HK-2 (cell line): Measurements from ENCODE around the gene GPHB5.
"Not testable (repeated sequence)": the region's sequence is repeated elsewhere in the genome, so short reads cannot be mapped to it uniquely, and the experiment has no call there.

Experiments
- DNase-seq: peaks from one replicate; pipeline ENCODE4 v3.0.0-alpha.2; 2018; ENCODE audit not compliant: unreplicated experiment

Gene GPHB5, protein sequence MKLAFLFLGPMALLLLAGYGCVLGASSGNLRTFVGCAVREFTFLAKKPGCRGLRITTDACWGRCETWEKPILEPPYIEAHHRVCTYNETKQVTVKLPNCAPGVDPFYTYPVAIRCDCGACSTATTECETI

DNA sequence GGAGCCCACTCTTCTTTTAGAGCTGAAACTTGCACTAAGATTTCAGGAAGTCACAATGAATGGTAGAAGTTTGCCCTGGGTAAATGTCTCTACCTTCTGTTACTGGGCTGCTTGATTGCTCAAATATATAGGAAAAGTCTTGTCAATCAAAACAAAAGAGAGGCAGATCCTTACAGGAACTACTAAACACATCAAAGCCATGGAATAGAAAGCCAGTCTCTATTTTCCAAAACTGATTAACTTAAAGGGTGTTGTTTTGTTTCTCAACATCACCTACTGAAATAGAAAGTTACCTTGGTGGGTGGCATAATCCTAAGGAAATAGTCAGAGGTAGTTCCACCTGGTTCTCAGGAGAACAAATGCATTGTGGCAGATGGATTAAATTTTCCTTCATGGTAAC is at the start of gene GPHB5:
Gene GPHB5, minus strand, starts transcription at position 101 of the 400 bp plus-strand sequence. CDS start 1,086 bp downstream, outside the sequence.
- DNase-seq: no peak

DNA sequence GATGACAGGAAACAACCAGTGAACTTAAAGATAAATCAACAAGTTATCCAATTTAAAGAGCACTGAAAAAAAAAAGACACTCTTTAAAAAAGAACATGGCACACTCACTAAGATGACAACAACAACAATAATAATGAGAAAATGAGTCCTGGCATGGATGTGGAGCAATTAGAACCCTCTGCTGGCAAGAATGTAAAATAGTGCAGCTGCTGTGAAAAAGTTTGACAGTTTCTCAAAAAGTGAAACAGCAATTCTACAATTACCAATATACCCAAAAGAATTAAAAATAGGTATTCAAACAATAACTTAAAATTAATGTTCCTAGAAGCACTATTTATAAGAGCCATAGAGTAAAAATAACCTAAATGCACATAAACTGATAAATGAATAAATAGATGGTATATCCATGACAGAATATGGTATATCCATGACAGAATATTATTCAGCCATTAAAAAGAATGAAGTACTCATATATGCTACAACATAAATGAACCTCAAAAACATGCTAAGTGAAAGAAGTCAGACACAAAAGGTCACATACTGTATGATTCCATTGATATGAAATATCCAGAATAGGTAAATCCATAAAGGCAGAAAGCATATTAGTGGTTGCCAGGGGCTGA is 49.1 kb upstream of the GPHB5 start:
- no peak for DNase-seq

DNA sequence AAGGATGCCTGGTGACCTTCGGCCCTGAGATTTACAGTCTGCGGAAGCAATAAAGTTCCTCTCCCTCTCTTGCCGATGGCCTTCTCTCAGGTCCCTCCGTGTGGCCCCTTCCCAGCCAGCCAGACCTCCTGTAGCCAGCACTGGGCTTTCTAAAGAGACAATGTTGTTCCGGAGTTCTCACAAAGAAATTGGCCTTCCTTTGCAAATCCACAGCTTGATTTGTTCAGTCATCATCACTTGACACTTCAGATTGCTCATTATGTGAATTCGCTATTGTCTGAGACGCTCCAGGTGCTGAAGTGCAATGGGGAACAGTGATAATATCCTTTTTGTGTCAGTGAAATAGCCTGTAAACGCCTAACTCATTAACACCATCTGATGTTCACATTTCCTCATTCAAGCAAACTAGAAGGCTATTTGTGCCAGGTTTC is 43.7 kb upstream of the GPHB5 start:
- DNase-seq: no peak

DNA sequence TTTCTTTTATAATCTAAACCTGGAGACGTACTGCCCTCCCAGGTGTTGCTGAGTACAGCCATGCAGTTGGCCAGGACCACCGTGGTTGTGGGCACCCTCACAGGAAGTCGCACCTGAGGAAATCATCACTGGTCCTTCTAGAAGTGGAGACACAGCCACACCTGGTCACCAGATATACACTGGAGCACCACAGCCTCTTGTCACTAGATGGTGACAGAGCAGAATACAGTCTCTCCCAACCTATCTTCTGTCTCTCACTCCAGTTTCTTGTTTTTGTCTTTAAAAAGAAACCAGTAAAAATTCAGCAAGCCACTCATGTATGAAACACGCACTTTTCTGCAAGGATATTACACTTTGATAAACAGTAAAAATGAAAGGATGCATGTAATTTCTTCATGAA is 43.1 kb upstream of the GPHB5 start:
- no peak for DNase-seq

DNA sequence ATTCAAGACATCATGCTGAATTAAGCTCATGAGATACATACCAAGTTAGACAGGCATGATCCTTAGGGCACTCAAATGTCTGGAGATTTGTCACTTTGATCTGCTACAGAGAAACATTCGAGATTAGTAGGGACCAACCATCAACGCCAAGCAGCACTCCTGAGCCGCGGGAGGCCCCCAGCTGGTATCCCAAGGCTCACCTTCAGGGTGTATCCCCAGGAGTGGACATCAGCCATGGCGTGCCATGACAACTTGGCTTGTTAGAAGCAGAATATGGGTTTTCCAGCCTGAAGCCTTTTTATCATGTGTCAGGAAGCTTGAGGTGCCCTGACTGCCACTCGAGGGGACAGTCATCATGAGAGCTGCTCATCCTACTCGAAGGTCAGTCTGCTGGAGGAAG is 39.1 kb upstream of the GPHB5 start:
- no peak for DNase-seq

DNA sequence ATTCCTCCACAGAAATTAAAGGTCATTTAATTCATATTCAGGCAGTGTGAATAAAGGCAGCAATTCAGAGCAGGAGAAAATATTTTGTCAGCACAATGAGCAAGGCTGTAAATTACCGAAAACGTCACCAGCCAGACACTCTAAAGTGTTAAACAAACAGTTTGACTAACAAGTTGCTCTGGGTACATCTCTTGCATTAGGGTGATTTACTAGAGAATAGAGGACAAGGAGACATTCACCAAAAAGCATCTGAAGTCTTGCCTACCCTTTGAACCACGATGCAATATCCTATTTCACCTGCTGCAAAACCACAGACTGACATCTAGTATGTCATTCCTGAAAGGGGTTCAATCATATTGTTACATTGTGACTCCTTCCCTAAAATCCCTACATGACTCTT is 27.1 kb upstream of the GPHB5 start:
- no peak for DNase-seq

DNA sequence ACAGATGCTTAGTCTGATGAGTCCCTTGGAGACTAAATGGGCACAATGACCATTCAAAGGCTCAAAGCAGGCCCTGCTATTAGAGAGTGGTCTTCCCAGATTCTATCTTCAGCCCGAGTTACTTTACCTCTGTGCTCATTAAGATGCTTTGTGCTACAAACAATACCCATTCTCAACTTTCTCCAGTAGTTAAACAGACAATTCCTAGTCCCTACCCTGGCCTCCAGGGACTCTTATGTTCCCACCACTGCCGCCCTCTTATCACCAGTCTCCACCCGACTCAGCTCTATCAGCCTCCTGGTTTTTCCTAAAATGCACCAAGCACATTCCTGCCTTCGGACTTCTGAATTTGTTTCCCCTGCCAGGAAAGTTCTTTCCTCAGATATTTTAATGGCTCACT is 25.6 kb upstream of the GPHB5 start:
- no peak for DNase-seq

DNA sequence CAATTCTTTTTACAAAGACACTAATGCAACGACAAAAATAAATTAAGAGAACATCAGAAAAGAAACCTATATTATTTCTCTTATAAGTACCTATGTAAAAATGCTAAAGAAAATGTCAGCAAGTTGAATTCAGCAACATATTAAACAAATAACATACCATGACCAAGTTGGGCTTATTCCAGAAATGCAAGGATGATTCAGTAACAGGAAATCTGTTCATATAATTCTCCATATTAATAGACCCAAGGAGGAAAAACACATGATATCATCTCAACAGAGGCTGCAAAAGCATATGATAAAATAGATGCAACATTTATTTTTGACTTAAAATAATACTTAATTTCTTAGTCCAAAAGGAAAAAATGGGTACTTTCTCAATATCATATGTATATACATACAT is 25.1 kb upstream of the GPHB5 start:
- DNase-seq: no peak

DNA sequence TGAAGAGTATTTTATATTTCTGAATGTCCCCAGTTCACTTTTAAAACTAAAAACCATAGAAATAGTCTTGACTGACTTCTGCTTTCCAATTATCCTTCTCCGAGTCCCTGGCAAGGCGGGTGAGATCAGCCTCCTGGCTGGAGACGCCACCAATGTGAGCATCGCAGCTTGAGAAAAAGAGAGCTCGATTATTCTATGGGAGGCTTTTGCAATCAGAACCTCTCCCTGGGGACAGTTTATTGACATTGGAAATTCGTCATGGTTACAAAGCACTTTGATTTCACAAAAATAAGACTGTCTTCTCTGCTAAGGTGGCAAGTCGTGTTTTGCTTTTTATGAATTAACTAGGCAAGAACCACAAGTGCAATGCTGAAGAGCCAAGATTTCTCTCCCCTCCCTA is 23.6 kb upstream of the GPHB5 start:
- DNase-seq: no peak

DNA sequence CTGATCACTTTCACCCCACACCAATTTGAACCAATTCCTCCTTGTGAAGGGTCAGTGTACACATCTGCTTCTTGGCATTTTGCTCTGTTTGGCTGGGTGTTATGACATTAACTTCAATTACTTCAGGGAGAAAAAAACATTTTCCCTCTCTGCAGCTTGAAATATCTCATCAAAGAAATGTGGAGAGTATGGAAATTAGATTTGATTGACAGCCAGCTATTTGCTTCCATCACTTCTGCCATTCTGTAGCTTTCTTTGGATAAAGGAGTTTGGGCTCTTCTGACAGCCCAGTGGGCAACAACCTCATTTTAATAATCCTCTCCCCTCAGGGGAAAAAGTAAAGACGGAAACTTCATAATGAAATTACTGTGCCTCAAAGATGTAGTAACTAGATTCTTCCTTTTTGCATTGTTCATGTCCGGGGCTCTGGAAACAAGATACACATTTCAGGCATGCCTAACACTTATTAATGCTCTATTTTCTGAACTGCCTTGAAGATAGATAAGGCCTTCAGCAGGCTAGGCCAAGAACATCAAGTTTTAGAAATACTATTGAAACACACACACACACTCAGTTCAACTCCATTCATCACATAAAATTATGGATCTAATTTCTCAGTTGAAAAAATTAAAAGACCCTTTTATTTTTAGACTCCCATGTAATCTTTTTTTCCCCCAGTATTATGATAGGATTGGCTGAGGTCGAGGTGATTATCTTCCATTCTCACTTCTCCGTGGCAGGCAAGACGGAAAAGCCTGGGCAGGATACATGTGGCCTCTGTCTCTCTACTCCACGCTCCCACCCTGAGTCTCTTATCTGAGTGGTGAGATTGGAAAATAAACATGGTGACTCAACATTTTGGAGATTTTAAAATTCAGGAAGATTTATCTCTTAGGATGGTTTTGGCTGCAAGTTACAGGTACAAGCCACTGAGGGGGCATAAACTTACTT is 10.3 kb upstream of the GPHB5 start:
- DNase-seq: no peak

DNA sequence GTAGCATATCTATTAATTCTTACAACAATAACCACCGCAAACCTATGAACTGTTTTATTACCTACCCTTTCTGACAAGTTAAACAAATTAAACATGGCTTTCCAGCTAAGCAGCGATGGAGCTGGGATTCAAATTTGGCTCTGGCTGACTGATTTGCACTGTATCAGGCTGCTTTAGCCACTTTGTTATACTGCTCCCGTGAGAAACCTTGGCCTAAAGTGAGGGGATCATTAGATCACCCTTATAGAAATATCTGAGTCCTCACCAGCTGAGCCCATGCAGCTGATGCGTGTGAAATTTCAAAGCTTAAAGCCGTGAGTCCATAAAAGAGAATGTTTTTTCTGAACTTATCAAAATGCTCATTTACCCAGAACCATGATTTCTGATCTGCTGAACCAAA is 8.1 kb upstream of the GPHB5 start:
- DNase-seq: no peak

DNA sequence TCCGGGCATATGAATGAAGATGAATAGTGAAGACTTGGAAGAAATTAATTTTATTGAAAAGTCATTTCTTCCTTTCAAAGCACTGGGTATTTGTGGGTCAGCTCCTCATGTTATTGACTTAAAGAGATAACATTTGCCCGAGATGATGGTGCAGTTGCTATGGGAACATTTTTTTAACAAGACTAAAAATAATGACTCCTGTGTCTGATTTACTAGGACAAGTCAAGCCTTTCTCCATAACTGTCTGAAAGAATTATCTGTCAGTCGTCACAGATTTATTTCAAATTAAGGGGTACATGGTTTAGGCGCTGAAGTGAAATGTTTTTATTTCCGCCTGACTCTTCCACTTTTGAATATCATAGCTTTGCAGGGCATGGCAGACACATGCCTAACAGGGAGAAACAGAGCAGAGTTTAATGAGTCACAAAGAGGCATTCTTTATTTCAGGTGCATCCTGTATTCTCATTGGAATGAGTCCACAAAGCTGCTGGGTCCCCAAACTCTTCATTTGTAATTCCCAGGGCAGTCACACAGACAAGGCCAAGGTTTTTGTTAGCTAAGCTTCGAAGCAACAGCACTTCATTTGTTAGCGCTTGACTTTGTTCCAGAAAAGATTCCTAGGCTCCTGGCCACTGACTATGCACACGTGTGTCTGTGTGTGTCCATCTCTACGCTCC is 4.3 kb upstream of the GPHB5 start:
- DNase-seq: no peak

DNA sequence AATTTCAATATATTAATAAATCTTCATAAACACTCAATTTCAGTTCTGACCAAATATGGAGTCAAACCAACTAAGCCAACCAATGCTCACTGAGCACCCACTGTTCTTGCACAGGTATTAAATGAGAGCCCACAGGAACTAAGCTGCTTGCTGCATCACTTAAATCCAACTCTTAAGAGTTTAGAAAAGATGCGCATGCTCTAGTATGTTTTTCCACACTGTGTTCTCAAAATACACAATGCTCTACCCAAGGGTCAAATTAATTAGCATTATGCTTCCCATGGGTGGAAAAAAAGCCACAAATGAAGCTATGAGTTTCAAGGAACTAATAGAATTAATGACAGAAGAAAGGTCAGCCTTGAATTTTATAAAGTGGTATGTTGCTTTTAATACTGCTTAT is 3.7 kb upstream of the GPHB5 start:
- no peak for DNase-seq

DNA sequence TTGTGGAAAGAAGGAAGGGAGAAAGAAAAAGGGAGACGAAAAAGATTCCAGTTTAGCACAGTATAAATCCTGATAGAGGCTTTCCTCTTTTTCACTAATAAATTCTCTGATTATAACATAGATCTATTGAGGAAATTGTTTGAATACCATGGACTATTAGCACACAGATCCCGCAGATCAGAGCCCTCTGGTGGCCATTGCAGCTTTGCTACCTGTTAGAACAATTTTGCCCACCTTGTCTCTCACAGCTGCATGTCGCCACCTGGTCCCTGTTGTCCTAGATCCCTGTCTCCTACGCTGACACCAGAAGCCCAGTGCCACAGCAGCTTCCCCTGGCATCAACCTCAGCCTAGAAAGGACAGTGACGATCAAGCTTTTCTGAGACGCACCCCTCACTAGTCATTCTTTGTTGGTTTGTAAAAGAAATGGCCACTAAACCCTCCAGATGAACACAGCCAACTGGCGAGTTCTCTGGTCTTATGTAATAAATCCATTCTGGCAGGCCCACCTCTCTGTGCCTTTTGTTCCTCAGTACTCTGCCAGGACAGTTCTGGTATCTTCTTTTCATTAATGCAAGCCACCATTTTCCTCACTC is 9.9 kb downstream of the GPHB5 start:
- peak; percentile 4 for DNase-seq

DNA sequence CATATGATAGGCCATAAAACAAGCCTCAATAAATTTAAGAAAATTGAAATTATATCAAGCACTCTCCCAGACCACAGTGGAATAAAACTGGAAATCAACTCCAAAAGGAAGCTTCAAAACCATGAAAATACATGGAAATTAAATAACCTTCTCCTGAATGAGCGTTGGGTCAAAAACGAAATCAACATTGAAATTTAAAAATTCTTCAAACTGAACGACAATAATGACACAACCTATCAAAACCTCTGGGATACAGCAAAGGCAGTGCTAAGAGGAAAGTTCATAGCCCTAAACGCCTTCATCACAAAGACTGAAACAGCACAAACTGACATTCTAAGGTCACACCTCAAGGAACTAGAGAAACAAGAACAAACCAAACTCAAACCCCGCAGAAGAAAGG is 14.3 kb downstream of the GPHB5 start:
- not testable (repeated sequence) for DNase-seq

DNA sequence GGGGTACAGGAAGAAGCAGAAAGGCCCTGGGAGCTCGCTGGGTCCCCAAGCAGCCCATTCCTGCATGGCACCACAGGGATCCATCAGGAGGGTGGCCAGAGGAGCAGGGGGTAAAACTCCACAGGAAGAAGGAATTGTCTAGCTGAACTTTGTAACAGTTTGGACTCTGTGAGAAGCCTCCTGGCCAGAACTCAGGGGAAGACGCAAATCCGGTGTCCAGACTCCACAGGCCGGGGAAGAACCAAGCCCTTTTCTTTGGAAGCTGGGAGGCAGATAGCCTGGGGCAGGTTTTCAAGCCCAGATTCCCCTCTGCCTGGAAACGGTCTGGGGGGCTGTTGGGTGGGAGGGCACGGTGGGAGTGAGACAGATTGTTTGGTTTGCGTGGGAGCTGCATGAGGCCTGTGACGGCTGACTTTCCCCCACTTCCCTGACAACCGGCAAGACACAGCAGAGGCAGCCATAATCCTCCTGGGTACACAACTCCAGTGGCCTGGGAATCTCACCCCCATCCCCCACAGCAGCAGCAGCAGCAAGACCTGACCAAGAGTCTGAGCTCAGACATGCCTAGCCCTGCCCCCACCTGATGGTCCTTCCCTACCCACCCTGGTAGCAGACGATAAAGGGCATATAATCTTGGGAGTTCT is 16.7 kb downstream of the GPHB5 start:
- no peak for DNase-seq

DNA sequence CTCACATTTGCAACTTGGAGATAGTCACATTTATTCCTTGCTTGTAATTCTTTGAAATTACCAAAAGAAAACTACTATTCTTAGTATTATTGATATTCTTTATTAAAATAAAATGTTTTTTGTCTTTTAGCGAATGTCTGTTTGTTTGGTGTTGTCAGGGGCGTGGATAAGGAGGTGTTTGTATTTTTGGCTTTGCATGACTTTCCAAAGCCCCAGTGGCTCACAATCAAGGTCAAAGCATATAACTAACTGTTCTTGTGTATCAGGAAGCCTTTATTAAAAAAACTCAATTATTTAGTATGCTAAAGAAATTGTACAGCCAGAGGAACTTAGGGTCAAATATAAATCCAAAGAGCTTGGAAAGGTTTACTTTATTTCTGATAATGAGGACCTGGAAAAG is 17.9 kb downstream of the GPHB5 start:
- no peak for DNase-seq

DNA sequence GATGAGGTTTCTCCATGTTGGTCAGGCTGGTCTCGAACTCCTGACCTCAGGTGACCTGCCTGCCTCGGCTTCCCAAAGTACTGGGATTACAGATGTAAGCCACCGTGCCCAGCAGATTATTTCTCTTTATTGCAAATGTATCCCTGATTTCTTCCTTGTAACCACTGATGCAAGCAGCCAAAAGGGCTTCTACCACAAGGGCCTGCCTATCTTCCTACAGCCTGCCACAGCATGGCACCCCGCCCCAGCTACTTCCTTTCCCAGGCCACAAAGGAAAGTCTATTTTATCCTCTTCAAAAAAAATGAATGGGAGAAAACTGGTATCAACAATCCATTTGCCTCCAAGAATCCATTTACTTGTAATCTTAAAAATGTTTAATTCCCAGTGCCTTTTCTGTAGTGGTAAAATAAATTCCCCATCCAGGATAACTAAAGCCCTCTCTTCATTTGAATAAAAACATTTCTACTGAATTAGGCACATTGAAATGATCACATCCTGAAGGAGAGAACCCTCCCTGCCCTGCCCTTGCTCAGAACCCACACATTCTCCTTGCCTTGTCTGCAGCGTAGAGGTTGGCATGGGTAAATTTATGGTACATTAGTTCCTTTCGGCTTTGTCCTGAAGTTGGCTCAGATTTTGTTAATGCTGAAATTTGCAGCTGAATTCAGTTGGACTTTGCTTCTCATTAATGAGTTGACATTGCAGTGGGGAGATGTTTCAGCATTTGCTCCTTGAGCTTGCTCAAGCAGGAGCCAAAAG is 19.2 kb downstream of the GPHB5 start:
- DNase-seq: no peak

DNA sequence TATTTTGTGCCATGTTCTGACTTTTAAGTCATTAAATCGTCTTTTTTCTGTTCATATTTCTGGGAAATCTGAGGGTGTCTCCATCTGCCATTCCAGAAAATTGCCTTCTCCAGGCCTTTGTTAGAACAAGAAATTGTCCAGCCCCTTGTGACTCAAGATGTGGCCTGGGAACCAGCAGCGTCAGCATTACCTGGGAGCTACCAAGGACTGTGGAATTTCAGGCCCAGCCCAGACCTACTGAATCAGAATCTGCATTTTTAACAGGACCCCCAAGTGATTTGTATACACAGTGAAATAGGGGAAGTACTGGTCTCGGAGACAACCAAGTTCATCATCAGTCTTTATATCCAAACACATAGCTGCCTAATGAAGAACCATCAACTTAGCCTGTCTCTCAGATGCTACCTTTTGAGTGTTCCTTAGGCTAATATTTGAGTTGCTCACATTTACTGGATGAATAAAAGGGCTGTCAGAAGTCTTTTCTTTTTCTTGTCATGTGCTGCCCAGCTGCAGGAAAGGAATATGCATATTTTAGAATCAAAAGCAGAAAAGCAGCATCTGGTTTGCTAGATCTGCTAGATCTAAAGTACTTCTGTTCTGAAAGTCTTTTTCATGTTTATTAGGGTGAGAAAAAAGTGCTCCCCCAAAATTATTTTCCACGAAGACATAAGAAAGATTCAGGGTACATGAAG is 21.2 kb downstream of the GPHB5 start:
- no peak for DNase-seq

DNA sequence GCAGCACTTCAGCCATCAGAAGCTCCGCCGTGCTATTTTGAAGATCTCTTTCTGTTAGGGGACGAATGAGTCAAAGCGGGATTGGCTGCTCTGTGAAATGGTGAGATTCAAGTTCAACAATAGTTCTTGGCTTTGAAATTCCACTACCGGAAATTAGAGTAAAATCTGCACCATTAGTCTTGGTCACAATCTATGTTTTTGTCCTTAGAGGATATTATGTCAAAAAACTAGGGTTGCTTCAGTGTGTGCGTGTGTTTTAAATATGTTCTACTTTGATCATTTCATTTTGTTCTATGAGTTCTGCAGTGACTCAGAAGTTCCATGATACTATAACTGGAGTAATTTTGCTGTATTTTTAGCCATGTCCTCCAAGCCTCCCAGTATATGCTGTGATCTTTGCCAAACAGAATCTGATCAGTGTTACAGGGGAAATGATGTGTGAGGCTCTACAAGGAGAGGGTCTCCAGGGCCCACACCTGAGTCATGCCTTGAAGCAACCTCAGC is 22.6 kb downstream of the GPHB5 start:
- no peak for DNase-seq
